Measurements from ENCODE around the gene GABARAP.

The GABARAP gene

DNA sequence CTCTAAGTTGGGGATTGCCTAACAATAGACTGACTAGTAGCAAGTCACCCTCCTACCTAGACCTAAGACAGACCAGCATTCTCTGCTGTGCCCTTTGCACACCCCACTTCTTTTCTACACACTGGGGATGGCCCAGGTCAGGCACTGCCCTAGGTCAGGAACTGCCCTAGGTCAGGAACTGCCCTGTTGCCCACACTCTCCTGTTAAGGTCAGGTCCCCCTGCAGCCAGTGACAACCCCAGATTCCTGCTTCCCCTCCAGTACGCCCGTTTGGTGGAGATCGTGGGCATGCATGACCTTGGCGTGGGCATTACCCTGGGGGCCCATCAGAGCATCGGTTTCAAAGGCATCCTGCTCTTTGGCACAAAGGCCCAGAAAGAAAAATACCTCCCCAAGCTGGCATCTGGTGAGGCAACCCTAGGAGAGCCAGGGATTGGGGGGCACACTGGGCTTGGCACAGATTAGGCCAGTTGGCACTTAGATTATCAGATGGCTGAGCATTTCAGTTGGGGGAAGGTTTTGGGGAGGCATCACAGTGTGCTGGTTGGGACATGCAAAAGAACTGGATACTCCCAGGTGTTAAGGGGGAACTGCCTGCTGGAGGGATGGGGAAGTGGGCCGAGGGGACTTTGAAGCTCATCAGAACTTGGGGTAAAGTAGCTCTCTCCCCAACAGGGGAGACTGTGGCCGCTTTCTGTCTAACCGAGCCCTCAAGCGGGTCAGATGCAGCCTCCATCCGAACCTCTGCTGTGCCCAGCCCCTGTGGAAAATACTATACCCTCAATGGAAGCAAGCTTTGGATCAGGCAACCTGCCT, 20.8 kb downstream of the GABARAP start:
- DNase-seq (ENCODE audit: low read depth) = no peak

DNA sequence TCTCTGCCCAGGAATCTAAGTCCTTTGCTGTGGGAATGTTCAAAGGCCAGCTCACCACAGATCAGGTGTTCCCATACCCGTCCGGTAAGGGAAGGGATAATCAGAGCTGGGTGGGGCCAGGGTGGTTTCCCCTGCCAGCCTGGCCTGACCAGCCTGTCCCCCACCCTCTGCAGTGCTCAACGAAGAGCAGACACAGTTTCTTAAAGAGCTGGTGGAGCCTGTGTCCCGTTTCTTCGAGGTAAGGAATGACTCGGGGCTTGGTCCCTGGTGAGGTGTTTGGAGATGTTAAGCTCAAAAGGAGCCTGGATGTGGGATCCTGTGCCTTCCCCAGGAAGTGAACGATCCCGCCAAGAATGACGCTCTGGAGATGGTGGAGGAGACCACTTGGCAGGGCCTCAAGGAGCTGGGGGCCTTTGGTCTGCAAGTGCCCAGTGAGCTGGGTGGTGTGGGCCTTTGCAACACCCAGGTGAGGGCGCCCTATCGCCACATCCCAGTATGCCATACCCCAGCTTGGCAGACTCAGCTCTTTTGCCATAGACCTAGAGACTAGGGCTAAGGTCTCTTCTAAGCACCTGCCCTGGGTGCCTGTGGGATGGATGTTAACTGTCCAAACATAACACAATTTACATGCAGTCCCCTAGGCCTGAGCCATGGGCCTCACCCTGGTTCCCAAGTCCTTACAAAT, 21.5 kb downstream of the GABARAP start:
- no peak for DNase-seq (ENCODE audit: low read depth)

DNA sequence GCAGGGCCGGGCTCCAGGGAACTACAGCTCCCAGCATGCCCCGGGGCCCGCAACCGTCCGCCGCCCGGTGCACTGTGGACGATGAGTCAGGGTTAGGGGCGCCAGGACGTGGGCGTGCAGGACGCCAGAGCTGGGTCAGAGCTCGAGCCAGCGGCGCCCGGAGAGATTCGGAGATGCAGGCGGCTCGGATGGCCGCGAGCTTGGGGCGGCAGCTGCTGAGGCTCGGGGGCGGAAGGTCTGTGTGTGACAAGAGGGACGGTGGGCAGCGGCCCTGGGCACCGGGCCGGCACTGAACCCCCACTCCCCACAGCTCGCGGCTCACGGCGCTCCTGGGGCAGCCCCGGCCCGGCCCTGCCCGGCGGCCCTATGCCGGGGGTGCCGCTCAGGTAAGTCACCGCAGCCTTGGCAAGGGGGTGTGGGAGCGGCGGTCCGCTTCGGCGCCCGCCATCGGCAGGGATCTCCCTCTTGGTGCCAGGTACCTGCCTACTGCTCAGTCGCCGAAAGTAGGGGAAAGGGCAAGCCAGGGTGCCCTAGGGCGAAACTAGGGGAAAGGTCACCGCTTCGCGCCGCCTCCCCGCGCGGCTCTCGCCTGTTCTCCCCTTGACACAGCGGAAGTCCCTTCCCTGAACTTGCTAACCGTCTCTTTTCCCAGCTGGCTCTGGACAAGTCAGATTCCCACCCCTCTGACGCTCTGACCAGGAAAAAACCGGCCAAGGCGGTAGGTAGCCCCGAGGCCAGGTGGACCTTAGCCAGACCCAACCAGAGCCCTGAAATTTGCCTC, 22.2 kb downstream of the GABARAP start, which contains the start of the genes ACADVL and DLG4:
TSS of gene ACADVL (plus strand) at position 127 of the 781 bp plus-strand sequence. CDS start at position 174, 47 bp downstream.
TSS of gene DLG4 (minus strand) at position 25 of the 781 bp plus-strand sequence.
- no peak for DNase-seq (ENCODE audit: low read depth)

DNA sequence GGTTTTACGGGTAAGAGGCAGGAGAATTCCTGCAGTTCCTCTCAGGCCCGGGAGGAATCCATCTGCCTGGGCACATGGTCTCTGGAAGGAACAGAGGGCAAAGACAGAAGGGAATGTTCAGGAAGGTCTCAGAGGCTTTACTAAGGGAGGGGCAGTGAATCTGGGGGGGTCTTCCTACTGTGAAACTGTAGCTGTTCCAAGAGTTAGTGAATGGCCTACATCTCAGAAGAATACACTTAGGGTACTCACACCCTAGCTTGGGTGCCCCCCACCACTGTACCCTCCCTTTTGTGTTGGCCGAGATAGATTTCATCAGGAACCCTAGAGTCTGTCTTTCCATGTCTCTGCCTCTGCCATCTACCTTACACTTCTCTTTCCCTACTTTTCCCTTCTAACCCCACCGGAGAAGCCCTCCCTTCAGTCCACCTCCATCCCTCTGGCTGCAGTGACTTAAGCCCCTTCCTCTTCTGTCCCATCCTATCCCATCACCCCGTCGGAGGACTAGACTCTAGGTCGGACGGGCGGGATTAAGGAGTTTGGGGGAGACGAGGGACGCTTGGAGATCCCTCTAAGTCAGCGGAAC, 22.9 kb downstream of the GABARAP start:
- no peak for DNase-seq (ENCODE audit: low read depth)

DNA sequence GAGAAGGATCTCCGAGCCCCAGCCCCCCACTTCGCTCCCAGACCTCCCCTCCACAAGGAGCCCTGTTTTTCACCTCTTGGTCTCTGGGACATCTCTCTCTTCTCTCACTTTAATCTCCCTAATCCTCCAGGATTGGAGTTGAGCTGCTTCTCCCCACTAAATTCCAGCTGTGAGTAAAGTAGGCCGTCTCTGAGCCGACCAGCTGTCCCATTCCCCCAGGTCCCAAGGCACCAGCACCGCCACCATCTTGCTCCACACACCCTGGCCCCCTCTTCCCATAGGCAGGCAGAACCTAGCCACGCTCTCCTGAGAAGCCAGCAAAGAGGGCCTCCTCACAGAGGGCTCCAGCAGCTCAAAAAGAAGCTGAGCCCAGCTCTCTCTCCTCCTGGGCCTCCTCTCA, 23.5 kb downstream of the GABARAP start:
- DNase-seq (ENCODE audit: low read depth) = no peak

DNA sequence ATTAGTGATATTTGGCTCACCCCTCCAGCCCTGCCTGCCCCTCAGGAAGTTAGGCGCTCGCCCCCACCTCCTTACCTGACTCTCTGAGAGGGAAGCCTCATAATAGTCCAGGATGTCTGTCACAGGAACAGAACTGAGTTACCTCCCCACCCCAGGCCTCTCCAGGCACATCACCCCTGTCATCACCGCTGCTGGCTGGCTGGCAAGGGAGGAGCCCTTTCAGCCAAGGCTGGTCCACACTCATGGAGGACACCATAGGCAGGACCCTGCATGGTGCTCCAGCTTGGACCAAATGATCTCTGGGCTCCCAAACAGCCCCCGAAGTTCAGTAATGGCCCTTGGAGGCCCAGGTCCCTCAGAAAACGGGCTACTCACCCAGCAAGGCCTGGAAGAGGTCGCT, 24.1 kb downstream of the GABARAP start:
- no peak for DNase-seq (ENCODE audit: low read depth)

DNA sequence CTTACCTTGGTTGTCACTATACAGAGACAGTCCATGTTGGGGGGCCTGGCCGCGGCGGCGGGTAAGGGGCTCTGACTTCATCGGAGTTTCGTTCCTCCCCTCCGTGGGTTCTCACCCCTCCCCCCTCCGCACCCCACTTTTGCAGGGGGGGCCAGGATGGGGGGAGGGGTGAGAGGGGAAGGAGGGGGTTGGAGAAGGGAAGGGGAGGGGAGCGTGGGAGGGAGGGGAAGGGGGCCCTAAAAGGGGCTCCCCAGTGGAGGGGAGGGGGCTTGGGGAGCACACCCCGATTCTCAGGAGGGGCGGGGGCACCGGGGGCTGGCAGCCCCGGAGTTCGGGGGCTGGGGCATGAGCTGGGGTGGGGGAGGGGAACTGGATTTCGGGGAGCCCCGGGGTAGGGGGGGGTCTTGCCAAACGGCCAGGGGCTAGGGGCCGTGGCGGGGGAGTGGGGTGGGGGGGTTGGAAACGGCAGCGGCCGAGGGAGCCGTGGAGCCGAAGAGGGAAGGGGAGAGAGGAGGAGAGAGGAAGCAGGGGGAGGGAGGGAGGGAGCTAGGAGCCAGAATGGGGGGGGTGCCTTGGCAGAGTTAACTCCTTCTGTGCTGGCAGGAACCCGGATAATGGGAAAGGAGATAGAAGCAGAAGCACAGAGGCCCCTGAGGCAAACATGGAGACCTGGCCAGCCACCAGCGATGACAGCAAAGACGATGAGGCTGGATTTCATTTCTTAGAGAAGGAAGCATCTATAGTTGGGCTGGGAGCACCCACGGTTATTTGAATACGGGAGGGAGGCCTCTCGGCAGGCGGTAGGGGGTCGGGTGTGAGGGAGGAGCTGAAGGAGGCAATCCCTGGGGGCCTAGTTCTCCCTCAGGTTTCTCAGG, 24.9 kb downstream of the GABARAP start:
- DNase-seq (ENCODE audit: low read depth) = no peak

DNA sequence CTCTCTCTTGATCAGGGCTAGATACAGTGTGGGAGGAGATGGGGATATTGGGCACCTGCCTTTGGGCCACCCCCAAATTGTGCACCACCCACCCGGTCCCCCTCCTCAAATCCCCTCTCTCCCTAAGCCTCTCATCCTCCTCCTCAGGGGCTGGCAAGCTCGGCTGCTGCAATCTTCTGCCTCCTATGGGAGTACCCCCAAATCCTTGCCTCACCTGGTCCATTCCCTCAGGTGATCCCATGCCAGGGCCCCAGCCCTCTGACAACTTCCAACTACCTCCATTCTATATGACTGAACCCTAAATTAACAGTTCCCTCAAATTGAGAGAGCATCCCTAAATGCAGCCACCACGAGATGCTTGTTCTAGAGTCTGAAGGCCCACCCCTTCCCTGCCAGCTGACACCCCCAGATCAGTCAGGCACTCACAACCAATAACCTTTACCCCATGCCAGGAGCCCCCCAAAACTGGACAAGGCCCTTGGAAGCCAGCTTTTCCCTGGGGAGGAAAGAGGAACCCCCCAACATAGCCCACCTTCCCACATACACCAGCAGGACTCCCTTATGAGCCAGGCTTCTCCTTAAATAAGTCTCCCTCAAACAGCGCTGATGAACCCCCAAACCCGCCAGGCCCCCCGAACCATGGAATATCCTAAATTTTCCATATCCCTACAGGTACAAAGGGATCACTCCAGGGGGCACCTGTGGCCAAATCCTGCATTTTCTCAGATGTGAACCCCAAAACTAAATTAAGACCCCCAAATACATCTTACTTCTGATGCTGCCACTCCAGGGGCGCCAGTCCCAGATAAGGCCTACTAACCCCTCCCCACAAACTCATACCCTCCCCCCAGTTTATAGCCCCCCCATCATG, 25.8 kb downstream of the GABARAP start:
- no peak for DNase-seq (ENCODE audit: low read depth)

DNA sequence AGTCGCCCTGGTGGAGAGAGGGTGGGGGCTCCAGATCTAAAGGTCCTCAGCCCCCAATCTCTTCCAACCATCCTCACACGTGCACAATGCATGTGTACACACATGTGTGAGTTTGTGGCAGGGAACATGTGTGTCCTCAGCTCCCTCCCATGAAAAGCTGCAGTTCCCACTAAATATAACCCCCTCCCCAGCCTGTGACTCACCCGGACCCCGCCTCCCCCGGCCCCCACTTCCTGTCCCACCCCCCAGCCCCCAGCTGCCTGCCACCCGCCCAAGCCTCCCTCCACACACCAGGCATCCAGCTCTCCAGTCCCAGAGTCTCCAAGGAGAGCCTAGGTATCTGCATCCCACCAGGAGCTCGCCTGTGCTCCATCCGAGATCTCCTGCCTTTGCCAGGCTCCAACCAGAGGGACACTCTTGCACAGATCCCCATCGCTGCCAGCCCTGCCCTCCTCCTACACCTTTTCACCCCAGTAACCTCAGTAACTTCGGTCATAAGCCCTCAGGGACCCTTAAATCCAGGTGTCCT, 26.5 kb downstream of the GABARAP start:
- DNase-seq (ENCODE audit: low read depth) = no peak

DNA sequence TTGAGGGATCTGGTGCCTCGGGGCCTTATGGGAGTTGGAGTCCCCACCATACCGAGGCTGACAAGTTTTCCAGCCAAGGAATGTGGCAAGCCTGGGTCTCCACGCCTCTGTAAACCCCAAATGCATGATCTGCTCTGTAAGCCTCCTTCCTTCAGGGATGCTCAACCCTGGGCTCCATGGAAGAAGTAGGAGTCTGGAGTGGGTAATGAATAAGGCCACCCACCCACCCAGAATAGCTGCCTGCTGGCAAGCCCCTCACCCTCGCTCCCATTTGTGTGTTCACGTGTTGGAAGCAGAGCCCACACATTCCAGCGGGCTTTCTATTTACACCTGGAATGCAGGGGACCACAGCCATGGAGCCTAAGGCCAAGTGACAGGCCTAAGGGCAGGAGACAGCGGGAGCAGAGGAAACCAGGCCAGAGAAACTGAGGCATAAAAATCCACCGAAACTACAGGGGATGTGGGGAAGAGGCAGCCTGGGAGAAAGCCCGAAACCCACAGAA, 27.1 kb downstream of the GABARAP start:
- DNase-seq (ENCODE audit: low read depth) = no peak

DNA sequence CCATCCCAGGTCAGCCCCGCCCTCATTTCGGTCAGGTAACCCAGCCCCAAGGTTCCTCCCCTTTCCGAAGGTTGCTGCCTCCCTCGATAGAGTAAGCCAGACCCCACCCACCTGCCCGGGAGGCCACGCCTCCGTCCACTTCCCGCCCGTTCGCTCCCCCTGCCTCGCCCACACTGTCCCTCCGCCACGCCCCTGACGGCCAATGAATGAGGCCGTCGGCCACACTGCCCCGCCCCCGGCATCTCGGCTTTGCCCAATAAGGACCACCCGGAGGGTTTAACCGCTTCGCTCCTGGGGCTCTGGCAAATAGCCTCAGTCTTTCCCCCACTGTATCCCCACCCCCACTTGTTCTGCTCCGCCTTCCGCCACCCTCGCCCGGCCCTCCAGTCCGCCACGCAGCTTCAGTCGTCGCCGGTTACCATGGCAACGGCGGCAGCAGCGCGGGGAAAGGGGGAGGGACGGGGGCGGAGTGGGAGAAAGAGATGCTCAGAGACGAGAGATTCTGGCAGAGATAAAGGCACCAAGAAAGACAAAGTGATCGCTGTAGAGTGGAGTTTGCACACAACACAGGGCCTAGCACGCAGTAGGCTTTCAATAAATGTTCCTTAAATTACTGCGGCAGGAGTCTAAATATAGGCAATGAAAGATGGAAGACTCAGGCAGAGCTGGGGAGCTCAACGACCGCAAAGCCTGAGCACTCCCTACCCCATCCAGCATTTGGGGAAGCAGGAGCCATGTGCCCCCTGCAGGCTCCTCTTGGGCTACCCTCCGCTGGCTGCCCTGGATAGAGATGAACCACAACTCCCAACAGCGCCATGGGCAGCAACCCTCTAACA, 27.7 kb downstream of the GABARAP start:
- DNase-seq (ENCODE audit: low read depth) = peak; percentile 89

DNA sequence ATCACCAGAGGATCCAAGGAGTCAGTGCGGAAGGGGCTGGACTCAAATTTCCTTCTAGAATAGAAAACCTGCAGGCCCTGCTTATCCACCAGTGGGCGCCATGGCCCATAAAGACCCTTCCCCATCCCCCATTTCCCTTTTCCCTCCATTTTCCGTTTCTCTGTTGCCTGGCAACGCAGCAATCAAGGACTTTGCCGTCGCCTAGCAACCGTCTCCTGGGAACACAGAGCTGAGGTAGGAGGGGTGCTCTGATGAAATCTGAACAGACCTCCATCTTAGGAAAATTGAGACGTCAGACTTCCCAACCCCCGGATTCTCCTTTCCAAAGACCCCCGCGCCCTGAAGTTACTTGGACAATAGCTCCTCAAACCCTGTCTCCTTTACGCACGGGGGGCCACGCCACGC, 28.4 kb downstream of the GABARAP start:
- no peak for DNase-seq (ENCODE audit: low read depth)

DNA sequence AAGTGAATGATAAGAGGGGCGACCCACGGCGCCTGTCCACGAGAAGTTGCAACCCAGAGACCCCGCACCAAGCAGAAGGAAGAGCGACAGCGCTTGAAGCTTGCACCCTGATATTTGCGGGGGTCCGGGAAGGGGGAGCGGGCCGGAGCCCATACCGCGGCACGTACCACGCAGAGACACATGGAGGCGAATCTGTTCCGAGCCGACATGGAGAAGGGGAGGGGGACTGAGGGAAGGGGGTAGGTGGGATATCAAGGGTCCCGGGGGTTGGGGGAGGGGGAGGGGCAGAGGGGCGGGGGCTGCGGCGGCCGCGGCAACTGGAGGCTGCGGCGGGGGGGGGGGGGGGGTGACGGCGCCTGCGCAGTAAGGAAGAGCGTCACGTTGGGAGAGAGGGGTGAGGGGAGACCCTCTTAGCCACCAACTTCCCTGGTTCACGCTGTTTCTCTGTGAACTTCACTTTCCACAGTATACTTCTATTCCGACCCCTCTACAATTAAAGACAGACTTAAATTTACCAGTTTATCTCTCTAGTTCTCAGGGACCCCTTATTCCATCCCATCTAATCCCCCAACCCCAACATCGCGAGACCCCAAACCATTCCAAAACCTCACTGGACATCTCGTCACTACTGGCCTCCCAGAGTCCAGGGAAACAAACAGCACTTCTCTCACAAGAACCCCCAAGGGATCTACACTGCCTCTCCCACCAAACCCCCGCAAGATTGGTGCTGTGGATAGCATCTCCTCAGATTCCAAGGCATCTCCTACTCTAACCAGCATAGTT, 30.6 kb downstream of the GABARAP start:
- no peak for DNase-seq (ENCODE audit: low read depth)

DNA sequence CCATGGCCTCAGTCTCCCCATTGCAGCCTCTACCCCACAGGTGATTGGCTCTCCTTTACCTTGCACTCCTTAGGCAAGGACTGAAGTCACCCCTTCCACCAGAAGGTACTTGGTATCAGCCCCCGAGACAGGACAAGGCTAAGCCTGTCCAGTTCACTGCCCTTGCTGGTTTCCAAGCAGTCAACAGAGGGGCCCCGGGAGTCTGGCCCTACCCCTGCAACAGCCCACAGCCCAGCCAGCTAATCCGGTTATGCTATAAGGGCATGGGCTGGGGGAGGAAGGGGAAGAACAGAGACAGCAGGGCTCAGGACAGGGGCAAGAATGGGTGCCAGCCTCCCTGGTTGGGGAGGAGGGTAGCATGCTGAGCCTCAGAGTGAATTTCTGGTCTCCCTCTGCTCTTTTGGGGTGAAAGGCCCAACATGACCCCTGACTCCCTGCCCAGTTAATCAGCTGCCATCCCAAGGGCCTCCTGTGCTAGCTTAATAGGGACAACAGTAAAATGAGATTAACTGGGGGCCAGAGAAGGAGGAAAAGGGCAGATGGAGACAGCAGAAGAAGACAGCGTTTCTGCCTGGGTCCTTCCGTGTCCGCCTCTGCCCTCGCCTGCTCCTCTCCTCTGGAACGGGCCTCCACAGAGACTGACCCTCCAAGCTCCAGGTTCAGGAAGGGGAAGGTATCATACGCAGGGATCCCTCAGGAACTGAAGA, 33.3 kb downstream of the GABARAP start:
- DNase-seq (ENCODE audit: low read depth) = no peak

DNA sequence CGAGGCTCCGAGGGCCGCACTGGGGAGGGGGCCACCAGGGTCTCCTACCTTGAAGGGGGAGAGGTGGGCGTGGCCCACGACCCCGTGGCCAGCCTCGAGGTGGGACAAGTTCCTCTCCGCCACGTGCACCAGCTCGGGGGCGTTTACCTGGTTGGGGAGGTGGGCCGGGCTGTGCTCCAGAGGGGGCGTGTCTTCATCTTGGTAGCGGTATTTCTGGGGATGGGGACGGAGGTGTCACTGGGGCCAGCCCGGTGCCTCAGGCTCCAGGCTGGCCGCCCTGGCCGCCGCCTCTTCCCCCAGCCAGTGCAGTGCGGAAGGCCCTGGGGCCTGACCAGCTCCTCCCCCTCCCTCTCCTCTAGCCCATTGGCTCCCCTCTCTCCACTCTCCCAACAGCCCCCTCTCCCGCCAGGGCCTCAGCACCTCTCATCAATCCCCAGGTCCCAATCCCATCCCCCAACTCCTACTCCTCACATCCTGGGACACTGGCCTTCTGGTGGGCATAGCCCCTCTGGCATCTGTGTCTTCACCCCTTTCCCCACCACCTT, 34.1 kb downstream of the GABARAP start:
- no peak for DNase-seq (ENCODE audit: low read depth)

DNA sequence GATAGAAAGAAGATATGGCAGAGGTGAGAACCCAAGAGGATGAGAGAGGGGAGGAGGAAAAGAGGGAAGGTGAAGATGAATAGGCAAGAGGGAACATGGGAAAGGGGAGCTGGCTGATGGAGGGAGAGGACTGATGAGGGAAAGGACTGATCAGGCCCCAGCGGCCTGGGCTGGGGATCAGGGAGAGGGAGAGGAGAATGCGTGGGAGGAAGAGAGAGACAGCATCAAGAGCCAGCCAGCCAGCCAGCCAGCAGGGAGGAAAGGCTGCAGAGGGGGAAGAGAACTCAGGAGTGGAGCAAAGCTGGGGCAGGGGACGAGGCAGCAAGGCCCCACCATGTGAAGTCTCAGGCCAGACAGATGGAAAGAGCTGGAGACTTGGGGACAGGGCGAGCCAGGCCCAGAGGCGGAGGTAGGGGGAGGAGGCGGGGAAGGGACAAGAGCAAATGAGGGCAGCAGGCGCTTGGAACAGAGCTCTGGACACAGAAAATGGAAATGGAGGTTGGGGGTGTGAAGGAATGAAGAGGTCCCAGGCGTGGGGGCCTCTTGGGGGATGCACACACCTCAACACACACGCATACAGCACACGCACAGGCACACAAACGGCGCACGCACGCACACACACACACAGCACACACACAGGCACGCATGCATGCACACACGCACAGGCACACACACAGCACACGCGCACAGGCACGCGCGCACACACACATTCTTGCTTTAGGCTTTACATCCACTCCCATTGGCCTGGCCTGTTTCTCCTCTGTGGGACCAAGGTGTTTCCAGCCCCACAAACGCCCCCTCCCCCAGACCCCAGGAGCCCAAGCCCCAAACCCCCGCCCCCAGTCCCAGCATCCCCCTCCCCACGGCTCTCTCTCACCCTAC, 34.9 kb downstream of the GABARAP start:
- DNase-seq (ENCODE audit: low read depth) = no peak

Measured in HS-5 (cell line).